Measurements from ENCODE around the gene ARPC4. TPM values are rescaled to one million over a fixed set of nuclear protein-coding genes. Genes with fewer than 3 reads are reported as not detected.

ARPC4 gene
- total and polyA plus RNA-seq, 10 of the 15 experiments (the other 5 are each of a cell fraction or from before 2014, with no cell fraction given) = 42.0 to 354 (median 268) TPM

GRCh38 chr3:9785602-9786001 lies 7.3 kb upstream of the ARPC4 start (continued):
- TF ChIP-seq BCLAF1 (IDR thresholded peaks at IDR 0.05) (no peak), HDAC6 (IDR thresholded peaks at IDR 0.05; ENCODE audit: unreplicated experiment) (no peak), KAT2A (conservative IDR thresholded peaks at IDR 0.05; ENCODE audit: control insufficient read depth, low read depth, low read length) (no peak), ZNF592 (IDR thresholded peaks at IDR 0.05) (no peak), ZNF24 (IDR thresholded peaks at IDR 0.05) (no peak), SIN3A (IDR thresholded peaks at IDR 0.05; ENCODE audit: low read depth, low read length) (no peak), NBN (IDR thresholded peaks at IDR 0.05) (no peak)
